IMR-90 (cell line): Measurements from ENCODE around the gene A1BG. TPM values are rescaled to one million over a fixed set of nuclear protein-coding genes. Genes with fewer than 3 reads are reported as not detected.

Source experiments
- ATAC-seq: fragments of 200-7000 bp; cut with Tn5 transposase; 2 replicates; pipeline ENCODE4 v1.9.1; 2020; ENCODE audit warnings: low read depth, mild to moderate bottlenecking, moderate library complexity
- BruUV-seq: library from RNA; stranded (reverse); fragments of 400-500 nt; replicated peaks from 2 replicates; lab custom pipeline; 2021; lab: Mats Ljungman, UMichigan
- CTCF ChIA-PET: fragments of 300-600 bp; formaldehyde crosslinking; extraction: SDS; loops from one replicate; lab custom pipeline; 2021; ENCODE audit warnings: antibody characterized with exemption; lab: Yijun Ruan, JAX
- POLR2A ChIA-PET: fragments of 300-600 bp; sonication (Branson Sonifier 250); formaldehyde crosslinking; loops from one replicate; lab custom pipeline; 2022; ENCODE audit warnings: antibody characterized with exemption; ENCODE audit not compliant: unreplicated experiment; lab: Charles Lee
- DNase-seq: peaks from one replicate; pipeline ENCODE4 v3.0.0; 2013
- H2AFZ ChIP-seq: replicated peaks from 2 replicates; pipeline ENCODE3; 2013; ENCODE audit warnings: low read length, mild to moderate bottlenecking; ENCODE audit not compliant: poor library complexity
- H2AK5ac ChIP-seq: 2 replicates; pipeline ENCODE4 v1.6.1; 2013; ENCODE audit warnings: low read depth, low read length, inconsistent platforms
- H2AK9ac ChIP-seq: replicated peaks from 2 replicates; pipeline ENCODE3; 2013; ENCODE audit warnings: mild to moderate bottlenecking, low read depth, low read length, moderate library complexity; ENCODE audit not compliant: poor library complexity
- H2BK120ac ChIP-seq: 2 replicates; pipeline ENCODE4 v1.6.1; 2013; ENCODE audit warnings: low read depth, low read length, inconsistent platforms
- H2BK15ac ChIP-seq: 3 replicates; pipeline ENCODE4 v1.6.1; 2013; ENCODE audit warnings: low read depth, low read length, inconsistent platforms
- H2BK20ac ChIP-seq: 2 replicates; pipeline ENCODE4 v1.6.1; 2013; ENCODE audit warnings: low read depth, mild to moderate bottlenecking, inconsistent platforms, low read length, moderate library complexity
- H2BK5ac ChIP-seq: 2 replicates; pipeline ENCODE4 v1.6.1; 2013; ENCODE audit warnings: mild to moderate bottlenecking, low read depth, low read length, inconsistent platforms; ENCODE audit not compliant: poor library complexity, severe bottlenecking
- H3K14ac ChIP-seq: replicated peaks from 2 replicates; pipeline ENCODE4 v1.6.1; 2013; ENCODE audit warnings: low read depth, low read length, inconsistent platforms
- H3K18ac ChIP-seq: 2 replicates; pipeline ENCODE4 v1.6.1; 2013; ENCODE audit warnings: low read depth, low read length, control low read depth
- H3K23ac ChIP-seq: 2 replicates; pipeline ENCODE4 v1.6.1; 2013; ENCODE audit warnings: low read depth, low read length, inconsistent platforms
- H3K27ac ChIP-seq: 2 replicates; pipeline ENCODE4 v1.5.1; 2013; ENCODE audit warnings: mild to moderate bottlenecking, control low read depth, low read length; ENCODE audit not compliant: insufficient read depth
- H3K27me3 ChIP-seq: 2 replicates; pipeline ENCODE4 v1.6.1; 2013; ENCODE audit warnings: low read length; ENCODE audit not compliant: control insufficient read depth, insufficient read depth
- H3K36me3 ChIP-seq: 2 replicates; pipeline ENCODE4 v1.6.1; 2013; ENCODE audit warnings: low read length, mixed read lengths; ENCODE audit not compliant: control insufficient read depth, insufficient read depth
- H3K4ac ChIP-seq: 2 replicates; pipeline ENCODE4 v1.6.1; 2013; ENCODE audit warnings: low read depth, low read length, inconsistent platforms
- H3K4me1 ChIP-seq: 2 replicates; pipeline ENCODE4 v1.6.1; 2013; ENCODE audit warnings: low read length, mixed read lengths; ENCODE audit not compliant: control insufficient read depth, insufficient read depth
- H3K4me2 ChIP-seq: 2 replicates; pipeline ENCODE4 v1.6.1; 2013; ENCODE audit warnings: low read depth, mild to moderate bottlenecking, control low read depth, low read length, moderate library complexity
- H3K4me3 ChIP-seq: 2 replicates; pipeline ENCODE4 v1.5.1; 2013; ENCODE audit warnings: low read depth, mild to moderate bottlenecking, control low read depth, low read length, moderate library complexity; ENCODE audit not compliant: insufficient read depth
- H3K56ac ChIP-seq: 2 replicates; pipeline ENCODE4 v1.6.1; 2013; ENCODE audit warnings: low read length, inconsistent platforms; ENCODE audit not compliant: insufficient read depth; ENCODE audit errors: extremely low read depth
- H3K79me1 ChIP-seq, 2 experiments: 2 replicates each; pipeline ENCODE4 v1.6.1; 2013; ENCODE audit warnings: low read length in 2 of 2, inconsistent platforms in 1 of 2, low read depth in 1 of 2
- H3K9ac ChIP-seq: 2 replicates; pipeline ENCODE4 v1.6.1; 2013; ENCODE audit warnings: low read depth, low read length, control low read depth
- H3K9me1 ChIP-seq: 2 replicates; pipeline ENCODE4 v1.6.1; 2013; ENCODE audit warnings: low read length, inconsistent platforms; ENCODE audit not compliant: insufficient read depth
- H3K9me3 ChIP-seq: 2 replicates; pipeline ENCODE4 v1.6.1; 2013; ENCODE audit warnings: low read length; ENCODE audit not compliant: control insufficient read depth, insufficient read depth
- H4K20me1 ChIP-seq: 2 replicates; pipeline ENCODE4 v1.6.1; 2013; ENCODE audit warnings: low read length, inconsistent platforms; ENCODE audit not compliant: insufficient read depth
- H4K5ac ChIP-seq: 2 replicates; pipeline ENCODE4 v1.6.1; 2013; ENCODE audit warnings: mild to moderate bottlenecking, low read depth, low read length, control low read depth
- H4K8ac ChIP-seq, 2 experiments: 2 replicates each; pipeline ENCODE4 v1.6.1; 2013; ENCODE audit warnings: low read depth in 2 of 2, low read length in 2 of 2, control low read depth in 1 of 2, inconsistent platforms in 1 of 2
- H4K91ac ChIP-seq: 2 replicates; pipeline ENCODE4 v1.6.1; 2013; ENCODE audit warnings: low read depth, low read length, inconsistent platforms; ENCODE audit not compliant: insufficient read depth
- CEBPB ChIP-seq: IDR thresholded peaks from 2 replicates; pipeline ENCODE4 v1.6.1; 2012; ENCODE audit warnings: low read depth, low read length, improper control_type of control experiment
- CHD1 ChIP-seq: IDR thresholded peaks from 2 replicates; pipeline ENCODE4 v1.6.1; 2012; ENCODE audit warnings: low read depth, low read length, improper control_type of control experiment
- MAZ ChIP-seq: IDR thresholded peaks from 2 replicates; pipeline ENCODE4 v1.6.1; 2012; ENCODE audit warnings: low read depth, mild to moderate bottlenecking, low read length, improper control_type of control experiment, moderate library complexity, borderline replicate concordance
- MXI1 ChIP-seq: IDR thresholded peaks from 2 replicates; pipeline ENCODE4 v1.6.1; 2012; ENCODE audit warnings: low read depth, mild to moderate bottlenecking, low read length, moderate library complexity, borderline replicate concordance
- NFE2L2 ChIP-seq: fragments of 150-350 bp; IDR thresholded peaks from 2 replicates; pipeline ENCODE4 v1.6.1; 2016; ENCODE audit warnings: low read depth, mild to moderate bottlenecking, low read length
- POLR2A ChIP-seq: IDR thresholded peaks from 2 replicates; pipeline ENCODE4 v1.6.1; 2012; ENCODE audit warnings: mild to moderate bottlenecking, low read depth, low read length
- RAD21 ChIP-seq: IDR thresholded peaks from 2 replicates; pipeline ENCODE4 v1.6.1; 2012; ENCODE audit warnings: low read length, improper control_type of control experiment
- RCOR1 ChIP-seq: IDR thresholded peaks from 2 replicates; pipeline ENCODE4 v1.6.1; 2012; ENCODE audit warnings: mild to moderate bottlenecking, low read length, improper control_type of control experiment; ENCODE audit not compliant: insufficient replicate concordance
- RFX5 ChIP-seq: IDR thresholded peaks from 2 replicates; pipeline ENCODE4 v1.8.0; 2012; ENCODE audit warnings: low read depth, mild to moderate bottlenecking, low read length, moderate library complexity
- SMC3 ChIP-seq: fragments of 150-350 bp; IDR thresholded peaks from 2 replicates; pipeline ENCODE4 v1.6.1; 2016; ENCODE audit warnings: low read depth, mild to moderate bottlenecking, antibody characterized with exemption, low read length, moderate library complexity
- WGBS, 2 experiments: methylation state at CpG; one replicate each; pipeline versions ENCODE4 v1.1.5 to v1.1.7; 2013; ENCODE audit warnings: missing lambda C conversion rate in 2 of 2; ENCODE audit not compliant: insufficient read length in 1 of 2; ENCODE audit errors: extremely low coverage in 2 of 2; 5-methylcytosine and 5-hydroxymethylcytosine counted together
- dilution Hi-C: fragments of 300-500 bp; cut with HindIII; formaldehyde crosslinking; loops from one replicate; pipeline ENCODE4 v1.14.3; 2018; ENCODE audit warnings: low sequenced_read_pairs; ENCODE audit not compliant: unreplicated experiment
- in situ Hi-C: fragments of 300-500 bp; cut with MboI; formaldehyde crosslinking; loops from 3 replicates; pipeline ENCODE4 v1.14.3; 2019; ENCODE audit warnings: low sequenced_read_pairs, inconsistent platforms, mixed read lengths
- intact Hi-C: fragments of 100-400 bp; cut with micrococcal nuclease; formaldehyde crosslinking; loops from 2 replicates; pipeline ENCODE4 v1.10.0; 2022
- polyA plus RNA-seq, 3 experiments: library from polyadenylated mRNA; depleted of rRNA; stranded (reverse); fragments of >200 nt; gene quantifications; 2 replicates each; pipeline ENCODE4 v1.2.3, GENCODE V29; 2012; ENCODE audit warnings: low replicate concordance in 1 of 3
- total RNA-seq: library from RNA; depleted of rRNA; stranded (reverse); fragments of >200 nt; gene quantifications from 2 replicates; pipeline ENCODE4 v1.2.3, GENCODE V29; 2012
- TF ChIP-seq, protein P1 (sequence below): fragments of 150-350 bp; IDR thresholded peaks from 2 replicates; pipeline ENCODE4 v1.6.1; 2016; ENCODE audit warnings: low read depth, mild to moderate bottlenecking, low read length, moderate library complexity, borderline replicate concordance
- TF ChIP-seq, protein P2 (sequence below): fragments of 150-350 bp; IDR thresholded peaks from 2 replicates; pipeline ENCODE4 v1.6.1; 2017; ENCODE audit warnings: mild to moderate bottlenecking, antibody characterized with exemption, low read length, low read depth
- TF ChIP-seq, protein P3 (sequence below): conservative IDR thresholded peaks from 2 replicates; pipeline ENCODE4 v1.5.1; 2012; ENCODE audit warnings: mild to moderate bottlenecking, low read depth, low read length, improper control_type of control experiment

A1BG gene
- total and polyA plus RNA-seq, 2 of the 4 experiments (the other 2 are of a cell fraction) = 4.5 to 54.5 TPM

DNA sequence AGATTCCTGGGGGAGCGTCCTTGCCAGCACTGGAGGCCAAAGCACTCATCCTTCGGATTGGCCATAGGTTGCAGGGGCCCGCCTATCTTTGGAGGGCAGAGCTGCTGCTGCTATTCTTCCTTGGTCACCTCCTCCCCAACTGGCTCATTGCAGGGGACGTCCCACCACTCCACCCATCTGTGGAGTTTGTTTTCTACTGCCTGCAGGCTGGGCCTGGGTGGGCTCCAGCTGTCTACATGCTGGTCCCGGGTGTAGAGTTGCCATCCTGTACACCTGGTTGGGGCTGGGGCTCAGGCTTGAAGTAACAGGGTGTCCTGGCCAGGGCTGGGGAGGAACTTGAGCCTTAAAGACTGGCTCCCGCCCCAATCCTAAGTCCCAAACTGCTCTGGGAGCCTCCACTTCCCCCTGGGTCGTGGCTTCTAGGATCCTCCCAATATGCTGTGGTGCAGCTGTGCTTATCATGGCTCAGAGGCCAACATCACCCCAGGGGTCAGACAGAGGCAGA, 44.3 kb upstream of the A1BG start:
- Histone ChIP-seq H4K5ac (no peak overlapping the region), H3K9me3 (no peaks in the 10 kb centered on the region), H3K36me3 (peaks cover 26% of the 10 kb centered on the region), H2BK5ac (no peak overlapping the region), H2AK9ac (no peak overlapping the region), H3K18ac (no peak overlapping the region), H2BK20ac (no peak overlapping the region), H3K27ac (no peak overlapping the region), H2BK15ac (no peak overlapping the region), H3K27me3 (no peaks in the 10 kb centered on the region), H3K14ac (no peak overlapping the region), H3K4me1 (peaks cover 5% of the 10 kb centered on the region), H3K79me1 (peaks cover 6 to 33% of the 10 kb centered on the region in 2 experiments), H4K8ac (no peak overlapping the region), H3K4me3 (no peak overlapping the region), H3K23ac (no peak overlapping the region), H3K9ac (no peak overlapping the region), H3K56ac (no peak overlapping the region), H3K9me1 (no peaks in the 10 kb centered on the region), H4K91ac (no peak overlapping the region), H2AFZ (no peak overlapping the region), H3K4ac (no peak overlapping the region), H2AK5ac (no peak overlapping the region), H2BK120ac (no peak overlapping the region), H4K20me1 (peaks cover 24% of the 10 kb centered on the region), H3K4me2 (no peak overlapping the region)
- in situ Hi-C loops (no loop called here), dilution Hi-C loops (no loop called here), intact Hi-C loops (no loop called here)
- 86% methylated on average over 4 of the region's 7 CpGs; no CpG with 5 or more reads in 1 of the 2 experiments for WGBS, 2 experiments
- no peak for DNase-seq
- no peak for ATAC-seq
- no TSS peak for BruUV-seq
- ChIA-PET CTCF (no interaction called here), POLR2A (no interaction called here)
- no peak for TF ChIP-seq MXI1
- no peak for TF ChIP-seq CHD1
- TF ChIP-seq POLR2A = no peak
- no peak for TF ChIP-seq RAD21
- no peak for TF ChIP-seq NFE2L2
- TF ChIP-seq RCOR1 = no peak
- TF ChIP-seq, protein P1, sequence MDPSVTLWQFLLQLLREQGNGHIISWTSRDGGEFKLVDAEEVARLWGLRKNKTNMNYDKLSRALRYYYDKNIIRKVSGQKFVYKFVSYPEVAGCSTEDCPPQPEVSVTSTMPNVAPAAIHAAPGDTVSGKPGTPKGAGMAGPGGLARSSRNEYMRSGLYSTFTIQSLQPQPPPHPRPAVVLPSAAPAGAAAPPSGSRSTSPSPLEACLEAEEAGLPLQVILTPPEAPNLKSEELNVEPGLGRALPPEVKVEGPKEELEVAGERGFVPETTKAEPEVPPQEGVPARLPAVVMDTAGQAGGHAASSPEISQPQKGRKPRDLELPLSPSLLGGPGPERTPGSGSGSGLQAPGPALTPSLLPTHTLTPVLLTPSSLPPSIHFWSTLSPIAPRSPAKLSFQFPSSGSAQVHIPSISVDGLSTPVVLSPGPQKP = no peak
- TF ChIP-seq, protein P2, sequence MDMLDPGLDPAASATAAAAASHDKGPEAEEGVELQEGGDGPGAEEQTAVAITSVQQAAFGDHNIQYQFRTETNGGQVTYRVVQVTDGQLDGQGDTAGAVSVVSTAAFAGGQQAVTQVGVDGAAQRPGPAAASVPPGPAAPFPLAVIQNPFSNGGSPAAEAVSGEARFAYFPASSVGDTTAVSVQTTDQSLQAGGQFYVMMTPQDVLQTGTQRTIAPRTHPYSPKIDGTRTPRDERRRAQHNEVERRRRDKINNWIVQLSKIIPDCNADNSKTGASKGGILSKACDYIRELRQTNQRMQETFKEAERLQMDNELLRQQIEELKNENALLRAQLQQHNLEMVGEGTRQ = no peak
- TF ChIP-seq, protein P3, sequence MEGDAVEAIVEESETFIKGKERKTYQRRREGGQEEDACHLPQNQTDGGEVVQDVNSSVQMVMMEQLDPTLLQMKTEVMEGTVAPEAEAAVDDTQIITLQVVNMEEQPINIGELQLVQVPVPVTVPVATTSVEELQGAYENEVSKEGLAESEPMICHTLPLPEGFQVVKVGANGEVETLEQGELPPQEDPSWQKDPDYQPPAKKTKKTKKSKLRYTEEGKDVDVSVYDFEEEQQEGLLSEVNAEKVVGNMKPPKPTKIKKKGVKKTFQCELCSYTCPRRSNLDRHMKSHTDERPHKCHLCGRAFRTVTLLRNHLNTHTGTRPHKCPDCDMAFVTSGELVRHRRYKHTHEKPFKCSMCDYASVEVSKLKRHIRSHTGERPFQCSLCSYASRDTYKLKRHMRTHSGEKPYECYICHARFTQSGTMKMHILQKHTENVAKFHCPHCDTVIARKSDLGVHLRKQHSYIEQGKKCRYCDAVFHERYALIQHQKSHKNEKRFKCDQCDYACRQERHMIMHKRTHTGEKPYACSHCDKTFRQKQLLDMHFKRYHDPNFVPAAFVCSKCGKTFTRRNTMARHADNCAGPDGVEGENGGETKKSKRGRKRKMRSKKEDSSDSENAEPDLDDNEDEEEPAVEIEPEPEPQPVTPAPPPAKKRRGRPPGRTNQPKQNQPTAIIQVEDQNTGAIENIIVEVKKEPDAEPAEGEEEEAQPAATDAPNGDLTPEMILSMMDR = no peak
- no peak for TF ChIP-seq MAZ
- no peak for TF ChIP-seq CEBPB
- TF ChIP-seq RFX5 = no peak
- no peak for TF ChIP-seq SMC3
